Renal pelvis (tissue), 4 donors: ENCODE measurements around the gene CDKAL1. TPM values are rescaled to one million over a fixed set of nuclear protein-coding genes. Genes with fewer than 3 reads are reported as not detected.
A peak's percentile ranks its signal among the peaks of the same experiment; 100 is the strongest.

Source experiments
- DNase-seq: peaks from one replicate; pipeline ENCODE4 v3.0.0-alpha.2; 2013
- polyA plus RNA-seq, 3 donors: library from polyadenylated mRNA; unstranded; fragments of 120-200 nt; gene quantifications; one replicate each; pipeline ENCODE4 v1.2.1, GENCODE V29; 2013; ENCODE audit not compliant: insufficient read length in 3 of 3

The CDKAL1 gene
- polyA plus RNA-seq, 3 donors = 15.9 to 22.8 (median 18.7) TPM

DNA sequence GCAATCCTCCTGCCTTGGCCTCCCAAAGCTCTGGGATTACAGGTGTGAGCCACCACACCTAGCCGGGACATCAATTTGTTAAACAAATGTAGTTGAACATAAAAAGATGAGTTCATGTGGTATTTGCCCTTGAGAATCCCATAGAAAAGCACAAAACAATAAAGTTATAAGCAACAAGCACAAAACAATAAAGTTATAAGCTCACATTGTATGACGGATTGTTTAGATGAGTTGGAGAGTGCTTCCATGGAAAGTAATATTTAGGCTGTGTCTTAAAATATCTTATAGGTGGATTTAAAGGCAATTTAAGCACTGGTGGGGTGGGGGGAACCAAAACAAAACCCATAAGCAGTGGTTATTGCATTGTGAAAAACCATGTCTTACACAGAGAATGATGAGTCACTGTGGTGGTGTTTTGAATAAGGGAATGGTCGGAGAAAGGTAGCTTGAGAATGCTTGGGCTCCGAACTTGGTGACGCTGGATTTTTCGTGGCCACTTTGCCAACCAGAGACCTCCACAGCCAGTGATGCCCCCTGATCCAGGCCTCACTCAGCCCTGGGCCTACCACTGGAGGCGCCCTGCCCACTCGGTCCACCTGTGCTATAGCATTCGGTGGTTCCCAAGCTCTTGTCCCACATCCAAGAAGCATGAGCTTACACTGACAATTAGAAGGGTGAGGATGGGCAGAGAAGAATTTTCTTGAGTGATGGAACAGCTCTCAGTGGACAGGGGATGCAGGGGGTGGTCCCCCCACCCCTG, 256.0 kb downstream of the CDKAL1 start:
- no peak for DNase-seq

DNA sequence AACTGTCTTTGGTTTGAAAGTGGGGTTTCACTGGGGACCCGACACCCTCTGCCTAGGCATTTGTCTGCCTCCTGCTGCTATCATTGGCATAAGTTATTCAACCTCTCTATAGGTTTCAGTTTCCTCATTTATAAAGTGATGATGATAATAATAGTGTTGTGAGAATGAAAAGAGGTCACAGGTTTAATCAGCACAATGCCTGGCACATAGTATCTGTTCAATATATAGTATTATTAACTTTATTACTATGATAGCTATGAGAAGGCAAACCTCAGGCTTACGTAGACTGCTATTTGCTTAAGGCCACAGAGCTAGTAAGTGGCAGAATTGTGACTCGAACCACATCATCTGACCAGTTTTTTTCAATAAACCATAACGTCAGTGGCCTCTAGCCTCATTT, 256.8 kb downstream of the CDKAL1 start:
- no peak for DNase-seq

DNA sequence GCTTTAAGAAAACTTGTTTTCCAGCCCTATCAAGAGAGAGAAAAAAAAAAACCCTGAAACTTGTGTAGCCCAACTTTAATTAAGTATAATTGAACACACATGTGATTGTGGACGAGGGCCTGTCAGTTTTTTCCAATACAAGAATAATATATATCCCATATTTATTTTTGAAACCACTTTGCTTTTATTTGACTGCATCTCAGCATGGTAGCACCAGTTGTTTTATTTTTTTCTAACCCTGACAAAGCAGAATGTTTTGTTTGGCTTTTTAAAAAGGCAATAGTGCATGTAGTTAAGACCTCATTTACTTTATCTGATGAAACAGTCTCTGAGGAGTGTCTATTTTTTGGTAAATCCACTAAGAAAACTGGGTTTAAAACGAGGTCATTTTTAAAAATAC, 257.7 kb downstream of the CDKAL1 start:
- peak; percentile 47 for DNase-seq

DNA sequence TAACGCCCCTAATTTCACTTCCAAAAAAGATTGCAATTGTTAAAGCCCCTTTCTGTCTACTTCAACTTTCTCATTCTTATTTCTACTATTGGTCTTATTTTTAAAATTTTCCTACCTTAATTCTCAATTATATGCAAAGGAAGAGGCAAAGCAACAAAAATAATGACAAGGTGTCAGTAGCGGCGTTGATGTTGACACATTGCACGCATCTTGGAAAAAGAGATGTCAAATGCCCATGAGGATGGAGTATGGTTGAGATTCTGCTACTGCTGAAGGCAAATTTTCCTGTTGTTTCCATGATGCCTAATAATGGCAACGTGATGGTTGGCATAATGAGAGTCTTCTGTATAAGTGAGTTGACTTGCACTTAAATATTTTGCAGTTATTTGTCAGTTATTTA, 258.9 kb downstream of the CDKAL1 start:
- DNase-seq = no peak

DNA sequence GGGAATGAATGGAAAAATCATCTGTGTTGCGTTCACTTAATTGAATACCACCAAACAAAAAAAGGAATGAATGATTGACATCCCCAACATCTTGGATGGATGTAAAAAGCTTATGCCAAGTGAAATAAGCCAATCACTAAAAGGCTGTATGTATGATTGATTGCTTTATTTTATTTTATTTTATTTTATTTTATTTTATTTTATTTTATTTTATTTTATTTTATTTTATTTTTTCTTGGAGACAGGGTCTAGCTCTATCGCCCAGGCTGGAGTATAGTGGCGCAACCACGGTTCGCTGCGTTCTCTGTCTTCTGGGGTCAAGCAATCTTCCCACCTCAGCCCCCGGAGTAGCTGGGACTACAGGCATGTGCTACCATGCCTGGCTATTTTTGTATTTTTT, 263.3 kb downstream of the CDKAL1 start:
- DNase-seq = no peak

DNA sequence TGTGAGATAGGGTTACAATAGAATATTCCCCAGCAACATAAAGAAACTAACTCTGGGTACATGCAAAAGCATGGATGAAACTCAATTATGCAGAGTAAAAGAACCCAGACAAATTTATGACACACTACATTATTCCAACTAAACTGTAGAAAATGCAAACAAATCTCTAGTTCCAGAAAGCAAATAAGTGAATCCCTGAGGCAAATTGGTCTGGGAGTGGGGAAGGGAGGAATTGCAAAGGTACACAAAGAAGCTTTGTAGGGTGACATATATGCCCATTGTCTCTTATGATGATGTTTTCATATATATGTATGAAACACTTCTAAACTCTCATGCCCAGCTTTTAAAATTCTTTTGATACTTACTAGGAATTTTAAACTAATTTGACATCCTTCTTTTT, 266.0 kb downstream of the CDKAL1 start:
- DNase-seq = no peak

DNA sequence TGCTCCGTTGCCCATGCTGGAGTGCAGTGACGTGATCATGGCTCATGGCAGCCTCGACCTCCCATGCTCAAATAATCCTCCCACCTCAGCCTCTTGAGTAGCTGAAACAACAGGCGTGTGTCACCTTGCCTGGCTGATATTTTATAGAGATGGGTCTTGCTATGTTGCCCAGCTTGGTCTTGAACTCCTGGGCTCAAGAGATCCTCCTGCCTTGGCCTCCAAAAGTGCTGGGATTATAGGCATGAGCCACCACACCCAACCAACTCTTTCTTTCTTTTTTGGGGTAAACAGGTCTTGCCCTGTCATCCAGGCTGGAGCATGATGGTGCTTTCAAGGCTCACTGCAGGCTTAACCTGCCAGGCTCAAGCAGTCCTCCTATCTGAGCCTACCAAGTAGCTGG, 266.4 kb downstream of the CDKAL1 start:
- no peak for DNase-seq

DNA sequence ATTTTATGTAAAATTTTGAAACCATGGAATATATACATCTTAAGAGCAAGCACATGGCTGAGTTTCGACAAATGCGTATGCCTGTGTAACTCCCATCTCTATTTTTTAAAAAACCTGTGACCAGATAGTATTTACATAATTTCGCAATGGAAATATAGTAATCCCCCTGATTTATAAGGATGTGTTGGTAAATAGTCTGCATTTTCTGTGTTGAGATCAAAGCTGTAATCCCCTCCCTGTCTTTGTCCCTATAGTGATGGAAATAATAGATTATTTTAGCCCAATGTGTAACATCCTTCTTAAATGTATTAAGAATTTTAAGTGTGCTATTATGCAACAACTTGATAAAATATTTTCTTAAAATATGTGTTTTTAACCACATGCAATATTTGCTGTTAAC, 267.3 kb downstream of the CDKAL1 start:
- DNase-seq = no peak

DNA sequence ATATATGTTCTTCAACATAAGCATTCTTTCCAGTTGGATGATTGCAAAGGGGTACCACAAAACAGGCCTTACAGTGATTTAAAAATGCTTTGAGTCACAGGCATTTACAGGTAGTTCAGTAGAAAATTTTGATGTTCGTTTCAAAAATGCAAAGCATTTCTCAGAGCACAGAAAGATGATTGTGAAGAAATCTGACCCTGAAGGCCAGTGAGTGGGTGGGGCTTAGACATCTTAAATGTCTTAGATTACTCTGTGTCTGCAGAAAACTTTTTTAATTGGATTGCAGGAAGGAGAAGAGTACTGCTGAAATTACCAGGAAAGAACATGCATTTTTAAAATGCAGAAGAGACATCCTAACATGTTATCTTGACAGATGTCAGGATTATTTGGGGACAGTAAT, 268.3 kb downstream of the CDKAL1 start:
- DNase-seq = no peak

DNA sequence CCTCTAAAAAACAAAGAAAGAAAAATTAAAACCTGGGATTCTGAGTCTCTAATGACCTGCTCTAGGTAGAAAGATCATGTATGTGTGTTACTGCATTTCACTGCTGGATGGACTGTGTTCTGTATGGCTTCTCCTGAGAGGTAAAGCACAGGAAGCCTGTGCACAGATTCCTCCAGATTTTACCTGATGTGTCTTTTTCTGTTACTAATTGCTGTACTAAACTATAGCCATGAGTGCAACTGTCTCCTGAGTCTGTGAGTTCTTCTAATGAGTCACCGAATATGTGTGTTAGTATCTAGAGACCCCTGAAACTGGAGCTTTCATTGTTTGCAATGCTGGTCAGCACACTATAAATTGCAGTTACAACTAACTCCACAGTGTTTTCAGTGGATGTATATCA, 270.8 kb downstream of the CDKAL1 start:
- no peak for DNase-seq

DNA sequence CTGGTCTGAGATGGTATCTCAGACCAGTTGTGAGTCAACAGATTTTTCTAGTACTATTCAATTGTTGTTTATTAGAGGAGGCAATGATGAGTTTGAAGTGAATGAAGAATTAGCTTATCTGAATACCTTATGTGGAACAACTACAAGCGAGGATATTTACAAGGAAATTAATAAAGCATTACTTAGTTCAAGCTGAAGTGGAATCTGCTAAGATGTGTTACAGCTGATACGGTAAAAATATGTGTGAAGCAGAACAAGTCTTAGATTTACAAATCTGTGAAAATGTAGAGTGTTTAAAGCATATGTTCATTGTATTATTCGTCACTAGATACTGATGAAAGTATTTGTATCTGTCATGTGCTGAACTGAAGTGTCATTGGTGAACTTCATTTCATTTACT, 272.4 kb downstream of the CDKAL1 start:
- no peak for DNase-seq

DNA sequence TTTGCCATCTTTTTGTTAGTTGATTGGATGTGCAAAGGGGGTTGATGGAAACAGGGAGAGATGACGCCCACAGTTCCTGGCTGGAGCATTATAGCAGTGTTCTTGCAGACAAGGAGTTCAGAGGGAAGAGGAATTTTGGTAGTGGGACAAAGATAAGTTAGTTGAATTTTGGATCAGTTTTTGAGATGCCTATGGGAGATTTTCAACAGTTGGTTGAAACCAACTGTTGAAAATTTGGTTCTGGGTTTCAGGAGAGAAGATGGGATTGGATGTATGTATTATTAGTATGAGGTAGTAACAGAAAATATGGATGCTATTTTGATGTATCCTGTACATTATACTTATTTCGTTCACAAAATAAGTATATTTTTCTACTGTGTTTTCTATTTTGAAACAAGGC, 274.2 kb downstream of the CDKAL1 start:
- DNase-seq = no peak

DNA sequence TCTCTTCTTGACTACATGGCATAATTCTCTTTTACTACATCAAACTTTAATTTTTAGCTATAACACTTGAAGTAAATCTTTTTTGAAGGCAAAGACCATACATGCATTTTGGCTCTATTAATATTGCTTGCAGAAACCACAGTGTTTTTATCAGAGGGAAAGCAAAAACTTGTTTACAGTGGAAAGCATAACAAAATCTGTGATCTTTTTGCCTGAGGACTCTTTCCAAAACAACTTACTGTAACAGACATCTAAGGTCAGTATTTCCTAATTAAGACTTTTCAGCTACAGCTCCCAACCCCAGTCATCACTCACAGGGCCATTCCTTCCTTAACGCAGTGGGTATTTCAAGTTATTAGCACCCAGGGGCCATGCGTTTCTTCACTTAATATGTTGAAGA, 274.7 kb downstream of the CDKAL1 start:
- no peak for DNase-seq

DNA sequence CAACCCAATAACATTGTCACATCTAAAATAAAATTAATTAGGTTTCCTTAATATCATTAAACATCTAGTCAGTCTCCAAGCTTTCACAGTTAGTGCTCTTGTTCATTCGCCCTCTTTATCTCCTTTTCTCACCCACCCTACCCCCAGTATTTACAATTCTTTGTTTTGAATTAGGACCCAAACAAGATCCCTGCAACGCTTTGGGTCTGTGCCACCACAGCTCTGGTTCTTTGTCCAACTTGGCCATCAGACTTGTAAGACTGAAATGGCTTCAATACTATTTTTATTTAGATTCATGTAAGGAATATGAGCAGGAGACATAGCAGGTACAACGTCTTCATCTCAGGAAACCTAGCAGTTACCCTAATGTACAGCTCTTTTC, 276.5 kb downstream of the CDKAL1 start:
- no peak for DNase-seq

DNA sequence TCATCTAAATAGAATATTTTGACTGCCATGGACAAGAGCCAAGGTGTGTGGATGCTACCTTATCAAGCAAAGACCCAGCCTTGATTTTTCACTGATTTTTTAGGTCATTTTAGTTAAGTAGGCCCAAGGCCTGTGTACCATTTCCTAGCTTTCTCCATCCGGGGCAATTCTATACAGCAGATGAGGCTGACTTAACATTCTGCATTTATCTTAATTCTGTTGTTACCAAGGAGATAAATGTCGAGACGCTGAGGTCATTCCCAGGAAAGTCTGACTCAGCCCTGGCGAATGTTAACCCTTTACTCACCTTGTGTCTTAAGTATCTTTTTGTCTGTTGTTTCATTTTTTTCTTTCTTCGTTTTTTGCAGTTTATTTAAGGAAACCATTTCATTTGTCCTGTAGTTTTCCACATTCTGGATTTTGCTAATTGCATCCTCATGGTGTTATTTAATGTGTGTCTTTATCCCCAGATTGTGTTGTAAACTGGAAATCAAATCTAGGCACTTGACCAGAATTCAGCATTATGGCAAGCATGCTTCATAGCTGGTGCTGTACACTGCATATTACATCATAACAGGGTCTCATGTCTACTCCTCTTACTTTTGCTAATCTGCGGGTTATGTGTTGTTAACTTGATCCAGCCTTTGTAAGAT, 277.0 kb downstream of the CDKAL1 start:
- no peak for DNase-seq

DNA sequence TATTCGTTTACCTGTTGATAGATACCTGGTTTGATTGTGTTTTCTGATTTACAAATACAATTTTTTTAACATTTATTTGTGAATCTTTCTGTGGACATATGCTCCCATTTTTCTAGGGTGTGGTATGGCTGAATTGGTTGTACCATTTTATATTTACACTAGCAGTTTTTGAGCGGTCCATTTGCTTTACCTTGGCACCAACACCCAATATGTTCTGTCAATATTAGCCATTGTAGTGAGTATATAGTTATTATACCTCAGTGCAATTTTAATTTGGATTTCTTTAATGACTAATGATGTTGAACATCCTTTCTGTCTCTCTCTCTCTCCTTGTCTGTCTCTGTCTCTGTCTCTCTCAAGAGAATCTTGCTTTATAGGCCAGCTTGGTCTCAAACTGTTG, 278.5 kb downstream of the CDKAL1 start:
- DNase-seq = no peak

DNA sequence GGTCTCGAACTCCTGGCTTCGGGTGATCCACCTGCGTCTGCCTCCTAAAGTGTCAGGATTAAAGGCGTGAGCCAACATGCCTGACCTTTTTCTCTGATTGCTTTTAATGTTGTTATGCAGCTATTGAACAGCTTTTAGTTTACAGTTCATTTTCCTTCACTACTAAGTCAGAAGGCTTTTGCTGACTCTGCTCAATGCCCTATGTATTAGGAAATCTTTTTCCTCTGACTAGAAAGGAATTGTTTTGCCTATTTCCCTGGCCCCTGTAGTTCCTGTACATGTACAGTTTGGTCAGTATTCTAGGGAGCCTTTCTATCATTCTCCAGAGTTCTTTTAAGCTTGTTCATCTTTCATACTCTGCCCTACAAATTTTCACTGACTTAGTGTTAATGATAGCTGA, 280.2 kb downstream of the CDKAL1 start:
- no peak for DNase-seq

DNA sequence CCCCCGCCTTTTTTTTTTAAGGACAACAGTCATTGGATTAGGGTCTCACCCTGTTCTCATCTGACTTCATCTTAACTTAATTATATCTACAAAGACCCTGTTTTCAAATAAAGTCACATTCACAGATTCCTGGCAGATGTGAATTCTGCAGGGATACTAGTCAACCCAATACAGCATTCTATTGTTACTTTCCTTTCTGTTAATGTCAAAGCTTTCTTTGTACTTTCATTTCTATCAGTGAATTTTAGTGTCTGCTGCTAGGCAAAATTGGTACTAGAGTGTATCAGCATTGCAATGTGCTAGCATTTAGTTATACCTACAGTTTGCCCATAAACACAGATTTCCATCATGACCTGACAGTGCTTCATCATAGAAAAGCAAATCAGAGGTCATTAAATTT, 281.9 kb downstream of the CDKAL1 start:
- no peak for DNase-seq

DNA sequence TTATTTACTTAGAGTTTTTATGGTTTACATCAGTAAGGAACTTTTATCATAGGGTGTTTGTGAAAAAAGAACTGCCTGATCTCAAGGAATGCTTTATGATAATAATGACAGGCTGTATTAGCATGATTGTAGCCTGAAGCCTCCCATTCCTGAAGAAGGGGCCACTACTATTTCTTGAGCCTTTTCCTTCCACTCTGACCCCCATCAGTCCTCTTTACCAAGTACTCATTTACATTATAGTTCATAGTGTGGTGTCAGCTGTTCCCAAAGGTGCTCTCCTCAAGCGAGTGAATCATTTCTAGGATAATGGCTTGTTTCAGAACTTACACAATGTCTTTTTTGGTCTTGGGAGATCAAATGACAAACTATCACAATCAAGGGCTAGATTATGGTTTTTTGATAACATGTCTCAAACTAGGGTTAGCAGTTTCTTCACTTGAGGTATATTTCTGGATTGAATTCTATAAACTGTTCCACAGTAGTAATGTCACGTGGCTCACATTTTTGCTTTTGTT, 283.6 kb downstream of the CDKAL1 start:
- DNase-seq = no peak

DNA sequence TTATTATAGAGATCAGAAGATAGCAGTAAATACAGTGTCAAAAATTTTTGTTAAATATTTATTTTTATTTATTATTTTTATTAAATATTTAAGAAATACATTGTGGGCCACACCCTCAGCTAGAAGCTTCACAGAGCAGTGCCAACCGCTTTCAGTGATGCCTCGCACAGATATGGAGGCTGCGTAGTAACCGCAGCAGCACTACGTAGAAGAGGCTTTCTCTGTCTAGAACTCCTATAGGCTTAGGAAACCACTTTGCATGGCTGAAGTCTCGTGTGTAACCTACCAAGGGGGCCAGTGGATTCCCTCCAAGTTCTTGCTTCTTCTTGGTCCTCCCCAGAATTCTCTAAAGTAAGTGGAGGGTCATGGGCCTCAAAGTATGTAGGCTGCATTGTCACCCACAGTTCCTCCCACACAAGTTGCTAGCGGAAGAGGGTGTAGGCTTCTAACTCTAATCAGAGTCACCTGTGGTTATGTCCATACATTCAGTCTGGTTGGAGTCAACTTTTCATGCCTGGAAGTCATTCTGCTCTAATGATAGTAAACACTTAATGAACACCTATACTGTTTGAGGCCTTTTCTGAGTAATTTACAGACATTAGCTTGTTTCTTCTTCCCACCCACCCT, 285.6 kb downstream of the CDKAL1 start:
- DNase-seq = no peak

DNA sequence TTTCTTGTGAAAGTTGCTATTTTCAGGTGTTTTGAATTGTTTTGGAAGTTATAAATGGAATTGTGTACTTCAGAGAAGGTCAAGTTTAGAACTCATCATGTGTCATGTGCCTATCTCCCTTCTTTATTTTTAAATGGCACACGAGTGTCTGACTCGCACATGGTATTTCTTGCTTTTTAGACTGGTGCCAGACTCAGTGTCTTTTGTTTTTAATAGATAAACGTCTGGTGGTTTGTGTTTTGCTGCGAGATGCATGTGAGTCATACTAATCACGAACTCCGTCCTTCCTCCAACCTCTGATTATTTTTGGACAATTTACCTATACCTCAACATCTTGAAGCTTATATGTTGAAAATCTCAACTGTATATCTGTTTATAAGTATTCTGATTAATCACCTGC, 292.1 kb downstream of the CDKAL1 start:
- DNase-seq = no peak

DNA sequence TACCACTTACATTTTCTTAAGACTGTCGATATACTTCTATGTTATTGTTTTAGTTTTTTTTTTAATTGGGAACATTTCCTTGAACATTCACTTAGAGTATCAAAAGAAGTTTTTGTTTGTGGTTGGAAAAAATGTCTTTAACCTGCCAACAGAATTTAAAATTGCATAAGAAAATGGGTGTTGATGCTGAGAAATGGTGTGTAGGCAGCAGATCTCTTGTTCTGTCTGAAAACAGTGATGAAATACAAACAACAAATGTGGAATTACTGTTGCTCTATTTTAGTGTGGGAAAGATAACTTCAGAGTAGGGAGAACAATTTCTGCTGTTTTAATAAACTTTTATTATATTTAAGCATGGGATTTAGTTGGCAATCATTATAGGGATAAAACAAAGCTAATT, 293.5 kb downstream of the CDKAL1 start:
- no peak for DNase-seq

DNA sequence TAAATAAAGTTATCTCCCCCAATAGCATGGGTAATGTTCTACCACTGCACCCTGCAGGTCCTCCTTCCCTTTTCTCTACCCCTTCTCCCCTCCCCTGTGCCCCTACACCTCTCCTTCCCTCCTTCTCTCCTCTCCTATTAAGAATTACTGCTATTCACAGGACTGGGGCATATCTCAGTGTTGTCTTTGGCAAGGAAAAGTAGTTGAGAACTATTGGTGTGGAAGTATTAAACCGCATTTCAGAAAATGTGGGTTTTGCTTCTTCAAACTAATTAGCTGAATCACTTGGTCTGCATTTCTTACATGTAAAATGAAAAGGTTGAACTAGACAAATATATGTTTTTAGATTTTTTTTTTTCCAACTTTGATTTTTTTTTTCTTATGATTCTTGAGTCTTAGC, 296.3 kb downstream of the CDKAL1 start:
- no peak for DNase-seq
